IPS DF 4.7 (cell line): ENCODE measurements around the gene KATNB1.
A peak's percentile ranks its signal among the peaks of the same experiment; 100 is the strongest.
"Not testable (repeated sequence)": the region's sequence is repeated elsewhere in the genome, so short reads cannot be mapped to it uniquely, and the experiment has no call there.

Source experiments
- DNase-seq: peaks from one replicate; pipeline ENCODE4 v3.0.0-alpha.2; 2013; ENCODE audit warnings: low spot score; ENCODE audit errors: extremely low read depth

KATNB1 gene

GRCh38 chr16:57770361-57770760, 34.8 kb downstream of the KATNB1 start:
- no peak for DNase-seq

GRCh38 chr16:57771141-57771785, 35.7 kb downstream of the KATNB1 start:
- no peak for DNase-seq

GRCh38 chr16:57773019-57773418, 37.4 kb downstream of the KATNB1 start:
- no peak for DNase-seq

GRCh38 chr16:57773655-57774295, 38.2 kb downstream of the KATNB1 start:
- no peak for DNase-seq

GRCh38 chr16:57774705-57775285, 39.2 kb downstream of the KATNB1 start:
- DNase-seq = no peak

GRCh38 chr16:57775661-57776469, 40.3 kb downstream of the KATNB1 start:
- DNase-seq = peak; percentile 82

- DNase-seq = no peak
Measured at GRCh38 chr16:57778658-57779057, 43.1 kb downstream of the KATNB1 start.

- DNase-seq = not testable (repeated sequence)
Measured at GRCh38 chr16:57779836-57780235, 44.3 kb downstream of the KATNB1 start.

GRCh38 chr16:57781349-57781740, 45.8 kb downstream of the KATNB1 start:
- no peak for DNase-seq

GRCh38 chr16:57781741-57782606, 46.4 kb downstream of the KATNB1 start:
- no peak for DNase-seq

- not testable (repeated sequence) for DNase-seq
Measured at GRCh38 chr16:57782607-57783055, 47.1 kb downstream of the KATNB1 start.

GRCh38 chr16:57783116-57783515, 47.5 kb downstream of the KATNB1 start:
- no peak for DNase-seq

- DNase-seq = no peak
Measured at GRCh38 chr16:57783883-57784282, 48.3 kb downstream of the KATNB1 start.

- DNase-seq = no peak
Measured at GRCh38 chr16:57784334-57784733, 48.8 kb downstream of the KATNB1 start.

- no peak for DNase-seq
Measured at GRCh38 chr16:57785385-57785784, 49.8 kb downstream of the KATNB1 start.

GRCh38 chr16:57785924-57786323, 50.4 kb downstream of the KATNB1 start:
- DNase-seq = no peak

- DNase-seq = no peak
Measured at GRCh38 chr16:57786632-57787518, 51.3 kb downstream of the KATNB1 start.

- DNase-seq = no peak
Measured at GRCh38 chr16:57787519-57787905, 51.9 kb downstream of the KATNB1 start.

- DNase-seq = no peak
Measured at GRCh38 chr16:57788252-57788841, 52.8 kb downstream of the KATNB1 start.

GRCh38 chr16:57788951-57789350, 53.4 kb downstream of the KATNB1 start:
- no peak for DNase-seq
